GM12878 (cell line): ENCODE data around the gene OR5AU1. TPM values are rescaled to one million over a fixed set of nuclear protein-coding genes. Genes with fewer than 3 reads are reported as not detected.
A peak's percentile ranks its signal among the peaks of the same experiment; 100 is the strongest.

Experiments used
- ATAC-seq: fragments of 200-7000 bp; cut with Tn5 transposase; 3 replicates; pipeline ENCODE4 v1.9.1; 2020; ENCODE audit warnings: mild to moderate bottlenecking, moderate library complexity
- Bru-seq: library from RNA; stranded (reverse); fragments of 400-500 nt; gene quantifications from one replicate; lab custom pipeline; 2021; lab: Mats Ljungman, UMichigan
- BruChase-seq, 2 experiments: library from RNA; stranded (reverse); fragments of 400-500 nt; gene quantifications; one replicate each; lab custom pipeline; 2021; lab: Mats Ljungman, UMichigan
- BruUV-seq: library from RNA; stranded (reverse); fragments of 400-500 nt; replicated peaks from 2 replicates; lab custom pipeline; 2021; lab: Mats Ljungman, UMichigan
- CTCF ChIA-PET: fragments of 300-600 bp; sonication (Branson Sonifier 250); formaldehyde crosslinking; extraction: SDS; loops from one replicate; lab custom pipeline; 2021; ENCODE audit warnings: inconsistent platforms; lab: Yijun Ruan, JAX
- POLR2A ChIA-PET: fragments of 350-600 bp; formaldehyde crosslinking; extraction: SDS; loops from one replicate; lab custom pipeline; 2021; ENCODE audit warnings: inconsistent platforms; lab: Charles Lee
- RAD21 ChIA-PET: fragments of 300-600 bp; sonication (Branson Sonifier 250); formaldehyde crosslinking; loops from one replicate; lab custom pipeline; 2023; ENCODE audit warnings: antibody characterized with exemption; ENCODE audit not compliant: unreplicated experiment; lab: Charles Lee
- SMC1A ChIA-PET: fragments of 300-600 bp; sonication (Branson Sonifier 250); formaldehyde crosslinking; loops from one replicate; lab custom pipeline; 2023; ENCODE audit not compliant: unreplicated experiment, uncharacterized antibody; lab: Charles Lee
- DNase-seq: peaks from one replicate; pipeline ENCODE4 v3.0.0-alpha.2; 2011; ENCODE audit warnings: low read depth, low spot score
- FAIRE-seq: peaks from 3 replicates; lab custom pipeline; 2011; peaks lifted over from hg19 to GRCh38; lab: Jason Lieb, UNC
- H2AFZ ChIP-seq: 2 replicates; pipeline ENCODE4 v1.6.0; 2011; ENCODE audit warnings: low read depth, low read length, control low read depth; ENCODE audit not compliant: control insufficient read depth
- H3K27ac ChIP-seq: 2 replicates; pipeline ENCODE4 v1.5.1; 2011; ENCODE audit warnings: control low read depth; ENCODE audit not compliant: control insufficient read depth, insufficient read depth
- H3K27me3 ChIP-seq, 2 experiments: replicated peaks in 1 of 2; 2 replicates each; pipeline versions ENCODE4 v1.6.0 to v1.6.1; 2011; ENCODE audit warnings: low read length in 1 of 2; ENCODE audit not compliant: control insufficient read depth in 2 of 2, insufficient read depth in 2 of 2
- H3K36me3 ChIP-seq, 2 experiments: 2 replicates each; pipeline ENCODE4 v1.5.1; 2011; ENCODE audit warnings: low read length in 1 of 2; ENCODE audit not compliant: control insufficient read depth in 2 of 2, insufficient read depth in 2 of 2
- H3K4me1 ChIP-seq: 2 replicates; pipeline ENCODE4 v1.6.1; 2011; ENCODE audit warnings: mild to moderate bottlenecking, low read length, moderate library complexity, mixed read lengths; ENCODE audit not compliant: control insufficient read depth, insufficient read depth
- H3K4me2 ChIP-seq: 2 replicates; pipeline ENCODE4 v1.6.0; 2011; ENCODE audit warnings: control low read depth; ENCODE audit not compliant: control insufficient read depth, insufficient read depth
- H3K4me3 ChIP-seq: fragments of 200-600 bp; sonication (generic); 2 replicates; pipeline ENCODE4 v1.5.1; 2016
- H3K79me2 ChIP-seq: 2 replicates; pipeline ENCODE4 v1.6.0; 2011; ENCODE audit warnings: low read length; ENCODE audit not compliant: control insufficient read depth, insufficient read depth
- H3K9ac ChIP-seq: 2 replicates; pipeline ENCODE4 v1.8.0; 2011; ENCODE audit warnings: low read length, control low read depth, mixed read lengths; ENCODE audit not compliant: control insufficient read depth, insufficient read depth
- H3K9me3 ChIP-seq: replicated peaks from 3 replicates; pipeline ENCODE4 v1.5.1; 2011; ENCODE audit warnings: mild to moderate bottlenecking, low read length; ENCODE audit not compliant: control insufficient read depth, insufficient read depth
- H4K20me1 ChIP-seq: 2 replicates; pipeline ENCODE4 v1.6.0; 2011; ENCODE audit not compliant: control insufficient read depth, insufficient read depth
- CBFB ChIP-seq: IDR thresholded peaks from 2 replicates; pipeline ENCODE4 v1.6.1; 2016; ENCODE audit warnings: antibody characterized with exemption, low read depth
- MTA3 ChIP-seq: IDR thresholded peaks from 2 replicates; pipeline ENCODE4 v1.6.1; 2012; ENCODE audit warnings: low read length, inconsistent platforms, borderline replicate concordance
- NKRF ChIP-seq: fragments of 450-650 bp; conservative IDR thresholded peaks from 2 replicates; pipeline ENCODE4 v1.6.1; 2017; ENCODE audit warnings: mild to moderate bottlenecking, moderate library complexity
- ZSCAN29 ChIP-seq: fragments of 450-650 bp; IDR thresholded peaks from 2 replicates; pipeline ENCODE4 v1.6.1; 2017; ENCODE audit warnings: mild to moderate bottlenecking, moderate library complexity
- in situ Hi-C: fragments of 300-500 bp; cut with MboI; formaldehyde crosslinking; loops from 9 replicates; pipeline ENCODE4 v1.14.3; 2018; ENCODE audit warnings: mixed read lengths
- intact Hi-C: fragments of 100-400 bp; cut with micrococcal nuclease; formaldehyde crosslinking; loops from one replicate; pipeline ENCODE4 v1.14.2; 2022; ENCODE audit not compliant: unreplicated experiment
- long read RNA-seq, 2 experiments: library from polyadenylated mRNA; unstranded; transcript quantifications; one replicate each; pipeline ENCODE4 v2.0.0, GENCODE V29; 2019 to 2020
- polyA minus RNA-seq, 3 experiments: library from RNA; depleted of rRNA, polyadenylated mRNA; stranded (reverse); fragments of >200 nt; gene quantifications; 2 replicates each; pipeline ENCODE4 v1.2.3, GENCODE V29; 2011
- polyA plus RNA-seq, 11 experiments: library from polyadenylated mRNA; depleted of rRNA in 4 of 11; unstranded in 6 of 11; stranded (reverse) in 5 of 11; fragments of >200 nt; fragmentation: Nextera tagmentation in 4 of 11; fragmentation: Illumina TruSeq in 1 of 11; extraction: Ambion mirVana in 4 of 11; extraction: Trizol in 1 of 11; gene quantifications; 1 replicate in 1 of 11; 2 replicates in 10 of 11; pipeline versions ENCODE4 v1.2.1 to v1.2.3, GENCODE V29; 2011 to 2016; ENCODE audit warnings: inconsistent platforms in 2 of 11, missing spikeins in 2 of 11, low read depth in 1 of 11
- total RNA-seq, 4 experiments: library from RNA; depleted of rRNA in 3 of 4; stranded (reverse); fragments of >200 nt in 3 of 4; fragmentation: Illumina TruSeq in 1 of 4; extraction: Trizol in 1 of 4; gene quantifications; 2 replicates each; pipeline versions ENCODE4 v1.2.1 to v1.2.3, GENCODE V29; 2013 to 2021
- TF ChIP-seq, protein P1 (sequence below): fragments of 450-650 bp; IDR thresholded peaks from 2 replicates; pipeline ENCODE4 v1.6.1; 2017; ENCODE audit warnings: mild to moderate bottlenecking

The OR5AU1 gene
- not detected in 2 replicates for total RNA-seq (2013; cell fraction: nucleolus; rRNA removed)
- not detected in 2 replicates for total RNA-seq (2014; rRNA removed)
- not detected in 2 replicates for total RNA-seq (2014; rRNA removed; fragmentation: Illumina TruSeq; extraction: Trizol)
- not detected in 2 replicates for total RNA-seq (2021)
- not detected for polyA plus RNA-seq (2011; ENCODE audit: low read depth)
- polyA plus RNA-seq (2011; rRNA removed): not detected in 2 replicates
- not detected in 2 replicates for polyA plus RNA-seq (2011; cell fraction: cytosol; rRNA removed)
- not detected in 2 replicates for polyA plus RNA-seq (2011; cell fraction: nucleus; rRNA removed)
- not detected in 2 replicates for polyA plus RNA-seq (2012)
- polyA plus RNA-seq (2014; fragmentation: Illumina TruSeq; extraction: Trizol): not detected in 2 replicates
- polyA plus RNA-seq (2014; fragmentation: Nextera tagmentation; extraction: Ambion mirVana): not detected
- polyA plus RNA-seq (2014; rRNA removed): not detected in 2 replicates
- polyA plus RNA-seq (2016; fragmentation: Nextera tagmentation; extraction: Ambion mirVana): not detected
- not detected in 2 replicates for polyA minus RNA-seq (2011; rRNA and poly(A)+ RNA removed)
- polyA minus RNA-seq (2011; cell fraction: cytosol; rRNA and poly(A)+ RNA removed): not detected in 2 replicates
- polyA minus RNA-seq (2011; cell fraction: nucleus; rRNA and poly(A)+ RNA removed): not detected in 2 replicates
- not detected for Bru-seq, nascent RNA
- BruChase-seq, experiment 1, labeled RNA remaining after a 6-hour chase: percentile 13 among the genes with signal in this experiment
- percentile 23 among the genes with signal in this experiment for BruChase-seq, experiment 2, labeled RNA remaining after a 2-hour chase
- long read RNA-seq, experiment 1: 0 reads
- long read RNA-seq, experiment 2: 0 reads

DNA sequence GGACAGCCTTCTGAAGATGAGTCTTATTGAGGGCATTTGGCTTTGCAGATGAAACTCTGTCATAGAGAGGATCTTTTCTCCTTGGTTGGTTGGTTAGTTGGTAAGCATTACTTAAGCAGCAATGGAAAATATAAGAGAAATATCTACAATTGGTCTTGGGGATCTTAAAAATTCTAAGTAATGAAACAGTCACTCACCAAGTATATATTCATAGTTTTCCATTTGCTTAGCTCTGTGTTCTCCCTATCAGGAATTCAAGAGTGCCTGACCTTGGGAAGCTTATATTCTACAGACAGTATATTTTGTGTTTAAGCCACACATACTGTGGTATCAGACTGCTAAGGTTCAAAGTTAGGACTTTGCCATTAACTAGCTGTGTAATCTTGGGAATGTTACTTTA lies at the start of gene OR5AU1:
Gene OR5AU1 (minus strand): TSS at position 101 of the 400 bp plus-strand sequence. CDS start 191 bp downstream, outside the sequence.
- no peaks in the 10 kb centered on the region for H3K36me3 ChIP-seq
- H3K4me3 ChIP-seq: no peak within 1 kb of the TSS
- ChIA-PET POLR2A (no interaction called here), RAD21 (no interaction called here), SMC1A (interaction anchor here (1.6 kb wide), 1 partner anchor 28 kb away, joined by 4 read pairs; no protein-coding TSS in a partner anchor), CTCF (interaction anchor here (1.3 kb wide), 1 partner anchor 20 kb away, joined by 6 read pairs; no protein-coding TSS in a partner anchor)
- BruUV-seq: no TSS peak
- no peaks in the 10 kb centered on the region for H3K4me1 ChIP-seq
- DNase-seq: no peak
- in situ Hi-C loops (no loop called here), intact Hi-C loops (no loop called here)
- no peak within 1 kb of the TSS for H3K4me2 ChIP-seq
- no peak within 1 kb of the TSS for H3K9ac ChIP-seq
- H3K9me3 ChIP-seq: no peaks in the 10 kb centered on the region
- no peak within 1 kb of the TSS for H2AFZ ChIP-seq
- H4K20me1 ChIP-seq: no peaks in the 10 kb centered on the region
- H3K79me2 ChIP-seq: no peaks in the 10 kb centered on the region
- no peak for TF ChIP-seq ZSCAN29
- TF ChIP-seq, protein P1, sequence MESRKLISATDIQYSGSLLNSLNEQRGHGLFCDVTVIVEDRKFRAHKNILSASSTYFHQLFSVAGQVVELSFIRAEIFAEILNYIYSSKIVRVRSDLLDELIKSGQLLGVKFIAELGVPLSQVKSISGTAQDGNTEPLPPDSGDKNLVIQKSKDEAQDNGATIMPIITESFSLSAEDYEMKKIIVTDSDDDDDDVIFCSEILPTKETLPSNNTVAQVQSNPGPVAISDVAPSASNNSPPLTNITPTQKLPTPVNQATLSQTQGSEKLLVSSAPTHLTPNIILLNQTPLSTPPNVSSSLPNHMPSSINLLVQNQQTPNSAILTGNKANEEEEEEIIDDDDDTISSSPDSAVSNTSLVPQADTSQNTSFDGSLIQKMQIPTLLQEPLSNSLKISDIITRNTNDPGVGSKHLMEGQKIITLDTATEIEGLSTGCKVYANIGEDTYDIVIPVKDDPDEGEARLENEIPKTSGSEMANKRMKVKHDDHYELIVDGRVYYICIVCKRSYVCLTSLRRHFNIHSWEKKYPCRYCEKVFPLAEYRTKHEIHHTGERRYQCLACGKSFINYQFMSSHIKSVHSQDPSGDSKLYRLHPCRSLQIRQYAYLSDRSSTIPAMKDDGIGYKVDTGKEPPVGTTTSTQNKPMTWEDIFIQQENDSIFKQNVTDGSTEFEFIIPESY: no peak
- TF ChIP-seq MTA3: no peak
- no peak for TF ChIP-seq CBFB
- no peak for TF ChIP-seq NKRF
- no peaks in the 10 kb centered on the region for H3K27me3 ChIP-seq
- no peak for FAIRE-seq
- no peak within 1 kb of the TSS for H3K27ac ChIP-seq
- no peak for ATAC-seq
